ENCODE measurements around the gene KCNG2.

KCNG2 gene

GRCh38 chr18:79944746-79945117 is 147.0 kb downstream of the KCNG2 start:
- no peak for DNase-seq
- no peak for TF ChIP-seq CTCF (IDR thresholded peaks at IDR 0.05)
- H3K27me3 Mint-ChIP-seq (ENCODE audit: low read depth, poor library complexity), result peaks cover 10% of the 10 kb centered on the region
- H3K4me1 Mint-ChIP-seq, result peaks cover 46% of the 10 kb centered on the region
- H3K27ac Mint-ChIP-seq, result peak overlapping the region; percentile 32
- H3K9me3 Mint-ChIP-seq, result no peaks in the 10 kb centered on the region
- peak overlapping the region; percentile 38 for H3K4me3 Mint-ChIP-seq
- peaks cover 26% of the 10 kb centered on the region for H3K36me3 Mint-ChIP-seq (ENCODE audit: low read depth)

- TF ChIP-seq CTCF (IDR thresholded peaks at IDR 0.05), result no peak
- H3K27me3 Mint-ChIP-seq (ENCODE audit: low read depth, poor library complexity), result peaks cover 14% of the 10 kb centered on the region
- DNase-seq, result no peak
- no peaks in the 10 kb centered on the region for H3K9me3 Mint-ChIP-seq
- H3K27ac Mint-ChIP-seq, result peak overlapping the region; percentile 94
- no peak overlapping the region for H3K4me3 Mint-ChIP-seq
- peaks cover 20% of the 10 kb centered on the region for H3K36me3 Mint-ChIP-seq (ENCODE audit: low read depth)
- peaks cover 52% of the 10 kb centered on the region for H3K4me1 Mint-ChIP-seq
Observed at GRCh38 chr18:79945118-79946042, 147.6 kb downstream of the KCNG2 start.

- peaks cover 17% of the 10 kb centered on the region for H3K27me3 Mint-ChIP-seq (ENCODE audit: low read depth, poor library complexity)
- no peak for TF ChIP-seq CTCF (IDR thresholded peaks at IDR 0.05)
- H3K27ac Mint-ChIP-seq, result no peak overlapping the region
- H3K4me1 Mint-ChIP-seq, result peaks cover 55% of the 10 kb centered on the region
- H3K4me3 Mint-ChIP-seq, result no peak overlapping the region
- no peaks in the 10 kb centered on the region for H3K9me3 Mint-ChIP-seq
- no peak for DNase-seq
- peaks cover 13% of the 10 kb centered on the region for H3K36me3 Mint-ChIP-seq (ENCODE audit: low read depth)
Observed at GRCh38 chr18:79947054-79947755, 149.5 kb downstream of the KCNG2 start.

DNA sequence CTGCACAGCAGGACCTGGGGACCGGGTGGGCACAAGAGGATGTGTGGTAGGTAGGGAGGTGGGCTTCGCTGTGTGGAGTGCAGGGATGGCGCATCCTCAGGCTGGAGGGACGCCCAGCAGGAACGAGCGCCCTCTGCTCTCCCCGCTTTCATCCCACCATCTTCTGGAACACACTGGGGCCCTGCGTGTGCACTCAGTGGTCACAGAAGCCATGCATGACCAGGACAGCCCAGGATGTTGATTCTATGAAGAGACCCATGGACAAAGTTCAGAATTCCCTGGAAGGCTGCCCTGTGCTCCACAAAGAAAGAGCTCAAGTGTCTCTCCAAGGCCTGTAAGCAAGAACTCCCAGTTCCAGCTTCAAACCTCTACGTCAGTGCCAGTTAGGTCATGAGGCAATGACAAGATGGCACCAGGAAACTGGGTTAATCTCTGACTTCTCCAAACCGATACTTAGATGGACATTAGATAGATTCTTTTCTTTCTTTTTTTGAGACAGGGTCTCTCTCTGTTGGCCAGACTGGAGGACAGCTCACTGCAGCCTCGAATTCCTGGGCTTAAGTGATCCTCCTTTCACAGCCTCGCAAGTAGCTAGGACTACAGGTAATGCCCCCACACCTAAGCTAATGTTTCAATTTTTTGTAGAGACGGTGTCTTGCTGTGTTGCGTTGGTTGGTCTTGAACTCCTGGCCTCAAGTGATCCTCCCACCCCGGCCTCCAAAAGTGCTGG is 150.3 kb downstream of the KCNG2 start:
- Mint-ChIP-seq H3K36me3 (ENCODE audit: low read depth) (peaks cover 10% of the 10 kb centered on the region), H3K27me3 (ENCODE audit: low read depth, poor library complexity) (peaks cover 26% of the 10 kb centered on the region), H3K4me1 (peaks cover 55% of the 10 kb centered on the region), H3K4me3 (no peak overlapping the region), H3K9me3 (no peaks in the 10 kb centered on the region), H3K27ac (no peak overlapping the region)
- no peak for DNase-seq
- no peak for TF ChIP-seq CTCF (IDR thresholded peaks at IDR 0.05)

- Mint-ChIP-seq H3K27me3 (ENCODE audit: low read depth, poor library complexity) (peaks cover 34% of the 10 kb centered on the region), H3K9me3 (no peaks in the 10 kb centered on the region), H3K4me3 (peak overlapping the region; percentile 83), H3K36me3 (ENCODE audit: low read depth) (peaks cover 10% of the 10 kb centered on the region), H3K27ac (no peak overlapping the region), H3K4me1 (peaks cover 57% of the 10 kb centered on the region)
- DNase-seq, result no peak
- TF ChIP-seq CTCF (IDR thresholded peaks at IDR 0.05), result no peak
Observed at GRCh38 chr18:79948719-79949411, 151.1 kb downstream of the KCNG2 start.

Measured in nephron progenitor cell (in vitro differentiated cells).